Astrocyte of the cerebellum (primary cell): ENCODE measurements around the gene SHISA8.

ENCODE experiments used
- DNase-seq: peaks from one replicate; pipeline ENCODE4 v3.0.0-alpha.2; 2011; ENCODE audit warnings: low read depth
- H3K4me3 ChIP-seq: 2 replicates; pipeline ENCODE4 v1.5.1; 2011; ENCODE audit warnings: mild to moderate bottlenecking, low read depth, low read length, moderate library complexity
- CTCF ChIP-seq: IDR thresholded peaks from 2 replicates; pipeline ENCODE4 v1.5.1; 2012; ENCODE audit warnings: low read length, low read depth, moderate library complexity, mild to moderate bottlenecking; ENCODE audit errors: missing control alignments
- in situ Hi-C: cut with HindIII; loops from 2 replicates; pipeline ENCODE4 v1.10.0; 2017; ENCODE audit warnings: low sequenced_read_pairs

The SHISA8 gene

GRCh38 chr22:41914611-41915034 lies 251 bp downstream of the SHISA8 start:
- in situ Hi-C loops = no loop called here

GRCh38 chr22:41913842-41914534 lies 886 bp downstream of the SHISA8 start:
- in situ Hi-C loops = no loop called here
- TF ChIP-seq CTCF = no peak
- no peak for DNase-seq
- H3K4me3 ChIP-seq = no peak overlapping the region

More at GRCh38 chr22:41914611-41915034, 251 bp downstream of the SHISA8 start:
- DNase-seq = no peak
- H3K4me3 ChIP-seq = no peak overlapping the region
- no peak for TF ChIP-seq CTCF

GRCh38 chr22:41913040-41913719 lies 1.7 kb downstream of the SHISA8 start:
- TF ChIP-seq CTCF = no peak
- H3K4me3 ChIP-seq = no peak overlapping the region
- no peak for DNase-seq
- in situ Hi-C loops = no loop called here

- no peak for DNase-seq
- TF ChIP-seq CTCF = no peak
- in situ Hi-C loops = no loop called here
- H3K4me3 ChIP-seq = no peak overlapping the region
Observed at GRCh38 chr22:41912338-41913039, 2.4 kb downstream of the SHISA8 start.

GRCh38 chr22:41911001-41911611 lies 3.8 kb downstream of the SHISA8 start:
- TF ChIP-seq CTCF = no peak
- in situ Hi-C loops = no loop called here
- no peak for DNase-seq
- no peak overlapping the region for H3K4me3 ChIP-seq

GRCh38 chr22:41910050-41911000 lies 4.5 kb downstream of the SHISA8 start:
- no peak for TF ChIP-seq CTCF
- no peak overlapping the region for H3K4me3 ChIP-seq
- no peak for DNase-seq
- in situ Hi-C loops = no loop called here
